ENCODE data around the gene ARL16.

ARL16 gene

GRCh38 chr17:81666342-81667191, 17.0 kb downstream of the ARL16 start, which contains the start of the genes CCDC137 and OXLD1:
CCDC137 (plus strand) TSS chr17:81666737; CDS start chr17:81666767, 30 bp downstream.
OXLD1 (minus strand) TSS chr17:81666605; CDS start chr17:81666577, 28 bp downstream.
- peak; percentile 72 to 80 for DNase-seq (ENCODE audit: low read depth in 2 of 2)

DNA sequence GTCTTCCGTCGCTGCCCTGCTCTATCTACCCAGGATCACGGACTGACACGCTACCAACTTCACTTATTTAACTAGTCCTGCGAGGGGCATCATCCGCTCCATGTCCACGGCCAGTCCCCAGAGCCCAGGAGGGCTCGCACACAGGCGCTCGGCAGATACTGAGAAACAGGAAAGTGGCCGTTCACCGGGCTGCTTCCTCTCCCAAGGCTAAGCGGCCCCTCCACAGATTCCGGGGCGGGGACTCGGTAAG, 17.6 kb downstream of the ARL16 start:
- DNase-seq (ENCODE audit: low read depth in 2 of 2) = no peak

DNA sequence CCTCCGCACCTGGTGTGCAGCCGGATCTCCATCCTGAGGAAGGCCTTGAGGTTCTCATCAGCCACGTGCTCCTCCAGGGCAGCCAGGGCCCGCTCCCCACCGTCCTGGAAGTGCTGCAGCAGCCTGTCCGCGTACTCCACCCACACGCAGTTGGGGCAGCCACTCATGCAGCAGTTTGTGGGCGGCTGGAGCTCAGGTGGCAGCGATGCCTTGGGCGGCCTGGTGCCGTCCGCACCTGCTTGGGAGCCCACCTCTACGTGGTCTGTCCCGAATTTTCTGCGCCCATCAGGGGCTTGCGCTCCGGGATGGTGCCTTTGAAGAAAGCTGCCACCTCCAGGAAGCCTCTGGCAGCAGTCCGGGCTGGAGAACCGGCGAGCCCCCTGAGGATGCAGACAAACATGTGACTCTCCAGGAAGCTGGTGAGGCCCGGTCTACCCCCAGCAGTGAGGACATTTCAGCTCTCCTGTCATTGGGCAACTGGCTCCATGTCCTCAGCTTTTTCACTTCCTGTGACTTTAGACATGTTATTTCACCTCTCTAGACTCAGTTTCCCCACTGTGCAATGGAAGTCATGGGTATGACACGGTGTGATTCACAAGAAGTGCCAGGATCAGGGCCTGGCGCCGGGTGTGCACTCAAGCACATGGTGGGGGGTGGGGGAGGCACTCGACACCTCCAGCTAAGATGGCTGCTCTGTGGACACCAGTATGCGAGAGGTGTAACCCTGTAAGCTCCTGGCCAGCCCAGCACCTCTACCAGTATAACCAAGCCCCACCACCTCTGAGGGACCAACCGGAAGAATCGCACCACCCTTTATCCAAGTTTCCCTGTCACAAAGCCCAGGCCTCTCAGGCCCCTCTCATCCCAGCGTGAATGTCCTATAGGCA, 18.1 kb downstream of the ARL16 start:
- DNase-seq (ENCODE audit: low read depth in 2 of 2) = peak in 1 of 2 donors; percentile 46

DNA sequence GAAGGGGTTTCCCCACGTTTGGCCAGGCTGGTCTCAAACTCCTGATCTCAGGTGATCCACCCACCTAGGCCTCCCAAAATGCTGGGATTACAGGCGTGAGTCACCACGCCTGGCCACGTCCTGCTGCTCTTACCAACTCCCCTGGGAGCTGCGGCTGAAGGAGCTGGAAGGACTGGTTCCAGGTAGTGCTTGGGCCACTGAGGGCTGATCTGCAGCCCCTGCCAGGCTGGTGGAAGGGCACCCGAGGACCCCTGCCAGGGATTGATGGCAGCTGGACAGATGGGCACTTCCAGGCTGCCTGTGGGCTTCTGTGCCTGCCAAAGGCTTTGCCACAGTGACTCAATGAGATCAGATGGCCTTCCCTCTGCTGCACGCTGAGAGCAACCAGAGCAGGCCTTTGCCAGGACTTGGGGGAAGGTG, 19.5 kb downstream of the ARL16 start:
- DNase-seq (ENCODE audit: low read depth in 2 of 2) = no peak

DNA sequence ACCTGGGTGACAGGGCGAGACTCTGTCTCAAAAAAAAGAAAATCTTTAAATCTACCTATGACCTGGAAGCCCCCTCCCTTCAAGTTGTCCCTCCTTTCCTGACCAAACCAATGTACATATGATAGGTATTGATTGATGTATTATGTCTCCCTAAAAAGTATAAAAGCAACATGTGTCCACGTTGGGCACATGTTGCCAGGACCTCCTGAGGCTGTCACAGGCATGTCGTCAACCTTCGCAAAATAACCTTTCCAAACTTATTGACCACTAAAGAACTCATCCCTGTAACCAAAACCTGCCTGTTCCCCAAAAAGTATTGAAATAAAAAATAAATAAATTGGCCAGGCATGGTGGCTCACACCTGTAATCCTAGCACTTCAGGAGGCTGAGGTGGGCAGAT, 21.6 kb downstream of the ARL16 start:
- no peak for DNase-seq (ENCODE audit: low read depth in 2 of 2)

GRCh38 chr17:81660441-81660840, 23.2 kb downstream of the ARL16 start:
- DNase-seq (ENCODE audit: low read depth in 2 of 2) = no peak

DNA sequence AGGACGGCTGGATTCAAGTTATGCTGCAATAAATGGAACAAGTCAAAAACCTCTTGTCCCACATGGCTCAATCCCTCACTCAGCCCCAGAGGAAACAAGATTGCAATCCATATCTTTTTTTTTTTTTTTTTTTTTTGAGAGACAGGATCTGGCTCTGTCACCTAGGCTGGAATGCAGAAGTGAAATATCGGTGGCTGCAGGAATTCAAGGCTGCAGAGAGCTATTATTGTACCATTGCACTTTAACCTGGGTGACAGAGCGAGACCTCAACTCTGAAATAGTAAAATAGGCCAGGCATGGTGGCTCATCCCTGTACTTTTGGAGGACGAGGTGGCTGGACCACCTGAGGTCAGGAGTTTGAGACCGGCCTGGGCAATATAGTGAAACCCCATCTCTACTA, 24.6 kb downstream of the ARL16 start:
- DNase-seq (ENCODE audit: low read depth in 2 of 2) = no peak

DNA sequence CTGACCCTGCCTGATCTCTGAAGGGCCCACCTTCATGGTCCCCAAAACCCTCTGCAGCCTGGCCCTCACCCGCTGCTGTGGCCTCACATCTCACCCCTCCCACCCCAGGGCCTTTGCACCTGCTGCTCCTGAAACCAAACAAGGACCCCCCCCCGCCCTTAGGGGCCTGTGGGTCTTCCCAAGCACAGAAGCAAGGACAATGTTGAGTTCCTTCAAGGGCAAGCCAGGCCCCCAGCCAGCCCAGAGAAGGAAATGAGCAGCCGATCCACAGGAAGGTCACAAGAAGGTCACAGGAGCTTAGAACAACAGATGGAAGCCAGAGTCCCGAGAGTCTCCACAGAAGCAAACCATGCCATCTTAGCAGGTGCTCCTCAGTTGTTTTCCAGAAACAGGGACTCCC, 26.8 kb downstream of the ARL16 start:
- DNase-seq (ENCODE audit: low read depth in 2 of 2) = no peak

DNA sequence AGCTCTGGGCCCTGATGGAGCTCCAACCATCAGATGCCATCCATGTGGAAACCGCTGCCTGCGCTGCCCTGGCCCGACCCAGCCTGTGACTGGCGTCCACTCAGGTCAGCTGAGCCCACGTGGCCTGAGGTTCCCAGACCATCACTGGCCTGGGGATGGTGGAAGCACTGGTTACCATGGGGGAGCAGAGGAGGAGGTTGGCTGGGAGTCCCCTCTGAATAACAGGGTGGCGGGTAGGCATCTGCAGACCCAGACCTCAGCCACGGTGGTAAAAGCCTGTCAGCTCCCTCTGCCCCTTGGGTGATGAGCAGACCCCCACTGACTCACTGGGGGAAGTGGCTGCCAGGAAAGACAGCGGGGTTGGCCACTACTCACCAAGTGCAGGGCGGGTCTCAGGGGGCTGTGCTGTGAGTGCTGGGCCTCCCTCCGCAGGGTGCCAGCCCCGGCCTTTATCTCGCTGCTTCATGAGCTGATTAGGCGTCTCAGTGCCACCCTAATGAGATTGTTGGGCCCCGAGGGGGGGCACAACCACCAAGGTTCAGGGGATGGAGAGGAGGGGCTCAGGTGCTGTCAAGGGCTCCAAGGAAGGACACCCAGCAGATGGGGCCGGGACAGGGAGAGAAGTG, 27.4 kb downstream of the ARL16 start, which contains the start of gene PDE6G:
PDE6G (minus strand) TSS at position 425 of the 626 bp plus-strand sequence. CDS start 3,237 bp downstream, outside the sequence.
- no peak for DNase-seq (ENCODE audit: low read depth in 2 of 2)

DNA sequence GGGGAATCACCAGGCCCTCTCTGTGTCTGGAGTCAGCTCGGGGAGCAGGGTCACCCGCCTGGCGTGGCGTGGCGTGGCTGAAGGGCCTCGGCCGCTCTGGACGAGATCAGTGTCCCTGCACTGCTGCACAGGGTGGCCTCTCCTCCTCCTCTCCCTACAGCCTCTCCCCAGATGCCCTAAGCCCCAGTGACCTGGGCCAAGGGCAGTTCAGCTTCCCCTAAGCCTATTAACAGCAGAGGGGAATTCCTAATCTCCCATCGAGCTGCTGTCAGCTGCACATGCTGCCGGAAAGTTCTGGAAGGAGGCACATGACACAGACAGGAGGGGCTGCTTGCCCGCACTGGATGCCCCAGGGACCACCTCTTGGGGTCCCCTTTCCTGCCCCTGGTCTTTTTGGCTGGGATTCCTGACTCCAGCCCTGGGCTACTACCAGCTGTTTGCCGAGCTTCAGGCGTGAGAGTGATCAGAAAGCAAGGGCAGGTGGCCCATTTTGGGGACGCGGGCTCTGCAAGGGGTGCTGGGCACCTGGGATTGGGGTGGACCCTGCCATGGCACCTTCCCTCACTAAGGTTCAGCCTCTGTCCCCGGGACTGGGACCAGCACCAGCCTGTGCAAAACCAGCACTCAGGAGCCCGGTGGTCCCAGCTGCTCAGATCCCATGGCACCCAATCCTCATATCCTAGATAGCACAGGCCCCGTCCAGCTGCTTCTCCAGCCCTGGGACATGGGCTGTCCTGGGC, 28.0 kb downstream of the ARL16 start:
- no peak for DNase-seq (ENCODE audit: low read depth in 2 of 2)

DNA sequence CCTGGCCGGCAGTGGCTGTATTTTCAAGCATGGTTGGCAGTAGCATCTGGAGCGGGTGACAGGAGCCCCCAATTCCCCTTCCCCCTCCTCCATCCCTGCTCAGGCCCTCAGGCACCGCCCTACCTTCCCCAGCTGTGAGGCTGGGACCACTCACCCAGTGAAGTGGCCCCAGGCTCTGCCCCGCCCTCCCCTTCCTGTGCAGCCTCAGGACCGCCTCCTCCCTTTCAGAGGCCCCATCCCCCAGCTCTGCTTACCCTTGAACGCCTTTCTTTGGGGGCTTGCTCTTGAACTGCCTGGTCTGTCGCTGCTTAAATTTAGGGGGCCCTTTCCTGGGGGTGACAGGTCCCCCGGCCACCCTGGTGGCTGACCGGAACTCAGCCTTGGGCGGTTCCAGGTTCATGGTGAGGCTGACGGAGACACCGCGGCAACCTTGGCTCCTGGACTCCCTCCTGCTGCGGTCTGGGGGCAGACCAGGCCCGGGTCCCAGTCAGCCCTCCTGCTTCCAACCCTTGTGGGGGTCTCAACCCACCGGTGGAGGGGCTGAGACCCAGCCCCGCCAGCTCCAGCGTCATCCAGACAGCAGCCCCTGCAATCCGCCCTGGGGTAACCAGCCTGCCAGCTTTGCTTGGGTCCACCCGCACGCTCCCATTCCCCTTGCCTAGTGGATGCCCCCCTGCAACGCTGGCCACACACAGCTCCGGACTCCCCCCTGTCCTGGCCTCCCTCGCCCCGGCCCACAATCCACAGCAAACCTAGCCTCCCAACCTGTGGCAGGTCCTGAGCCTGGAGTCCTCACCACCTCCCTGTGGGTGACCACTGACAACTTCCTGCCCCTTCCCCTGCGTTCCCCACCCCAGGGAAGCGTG, 30.5 kb downstream of the ARL16 start:
- no peak for DNase-seq (ENCODE audit: low read depth in 2 of 2)

DNA sequence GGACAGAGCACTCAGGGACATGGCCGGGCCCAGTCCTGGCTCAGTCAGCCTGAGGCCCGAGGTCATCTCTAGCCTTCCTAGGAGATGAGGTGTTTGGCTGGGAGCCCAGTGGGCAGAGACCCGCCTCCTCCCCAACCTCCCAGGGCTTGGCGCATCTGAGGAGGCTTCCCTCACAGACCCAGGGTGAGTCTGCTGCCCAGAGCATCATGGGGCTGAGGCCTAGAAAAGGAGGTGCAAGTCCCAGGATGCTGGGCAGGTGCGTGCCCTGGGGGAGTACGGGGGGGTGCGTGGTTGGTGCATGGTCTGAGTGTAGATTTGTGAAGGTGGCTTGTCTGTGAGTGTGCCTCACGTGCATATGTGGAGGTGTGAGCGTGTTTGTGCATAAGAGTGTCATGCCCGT, 31.9 kb downstream of the ARL16 start:
- no peak for DNase-seq (ENCODE audit: low read depth in 2 of 2)

GRCh38 chr17:81650951-81651350, 32.6 kb downstream of the ARL16 start:
- DNase-seq (ENCODE audit: low read depth in 2 of 2) = no peak

- no peak for DNase-seq (ENCODE audit: low read depth in 2 of 2)
Observed at GRCh38 chr17:81648707-81649085, 34.9 kb downstream of the ARL16 start.

- no peak for DNase-seq (ENCODE audit: low read depth in 2 of 2)
Observed at GRCh38 chr17:81648013-81648706, 35.4 kb downstream of the ARL16 start.

- DNase-seq (ENCODE audit: low read depth in 2 of 2) = no peak
Observed at GRCh38 chr17:81647640-81648012, 36.0 kb downstream of the ARL16 start.

GRCh38 chr17:81646869-81647600, 36.6 kb downstream of the ARL16 start:
- DNase-seq (ENCODE audit: low read depth in 2 of 2) = no peak

DNA sequence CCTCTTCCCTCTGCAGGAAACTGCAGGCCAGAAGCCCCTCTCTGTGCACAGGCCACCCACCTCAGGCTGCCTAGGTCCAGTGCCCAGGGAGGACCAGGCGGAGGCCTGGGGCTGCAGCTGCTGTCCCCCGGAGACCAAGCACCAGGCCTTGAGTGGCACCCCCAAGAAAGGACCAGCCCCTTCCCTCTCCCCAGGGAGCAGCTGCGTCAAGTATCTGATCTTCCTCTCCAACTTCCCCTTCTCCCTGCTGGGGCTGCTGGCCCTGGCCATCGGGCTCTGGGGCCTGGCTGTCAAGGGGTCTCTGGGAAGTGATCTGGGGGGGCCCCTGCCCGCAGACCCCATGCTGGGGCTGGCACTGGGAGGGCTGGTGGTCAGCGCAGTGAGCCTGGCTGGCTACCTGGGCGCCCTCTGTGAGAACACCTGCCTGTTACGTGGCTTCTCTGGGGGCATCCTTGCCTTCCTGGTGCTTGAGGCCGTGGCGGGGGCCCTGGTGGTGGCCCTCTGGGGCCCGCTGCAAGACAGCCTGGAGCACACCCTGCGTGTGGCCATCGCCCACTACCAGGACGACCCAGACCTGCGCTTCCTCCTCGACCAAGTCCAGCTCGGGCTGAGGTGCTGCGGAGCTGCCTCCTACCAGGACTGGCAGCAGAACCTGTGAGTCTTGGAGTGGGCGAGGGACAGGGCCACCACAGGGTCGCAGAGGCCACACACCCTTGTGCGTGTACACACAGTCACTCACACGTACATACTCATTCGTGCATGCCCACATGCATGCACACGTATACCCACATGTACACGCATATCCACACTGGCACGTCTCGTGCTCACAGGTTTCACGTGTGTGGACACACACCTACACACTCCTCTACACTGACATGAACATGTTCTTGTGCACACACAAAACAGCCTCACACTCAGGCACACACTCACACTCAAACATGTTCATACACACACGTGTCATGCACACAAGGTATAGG, 38.3 kb downstream of the ARL16 start:
- DNase-seq (ENCODE audit: low read depth in 2 of 2) = no peak

Data from stimulated activated CD4-positive, alpha-beta T cell treated with anti-CD3 and anti-CD28 coated beads, Interleukin-1b, Interleukin-23, amount 100 ng/mL, for 1 hour (primary cell).